K562 (cell line): ENCODE data around the gene FAM131C.
"Not testable (repeated sequence)": the region's sequence is repeated elsewhere in the genome, so short reads cannot be mapped to it uniquely, and the experiment has no call there.

Source experiments
- GABPA ChIP-seq: fragments of 200-800 bp; sonication (Bioruptor generic); conservative IDR thresholded peaks from 2 replicates; pipeline ENCODE4 v1.6.1; 2016; ENCODE audit warnings: low read depth, missing genetic modification characterization, missing compliant biosample characterization
- NKRF ChIP-seq: fragments of 450-650 bp; IDR thresholded peaks from 2 replicates; pipeline ENCODE4 v1.6.1; 2016; ENCODE audit warnings: borderline replicate concordance
- SOX6 ChIP-seq: fragments of 450-650 bp; IDR thresholded peaks from 2 replicates; pipeline ENCODE4 v1.6.1; 2014; ENCODE audit warnings: mild to moderate bottlenecking

- TF ChIP-seq SOX6; GABPA (tag); NKRF: not testable (repeated sequence)
Measured at GRCh38 chr1:16026302-16026701, 47.1 kb downstream of the FAM131C start.
